Right ventricle myocardium inferior (tissue), 1 donor: Measurements from ENCODE around the gene SLC1A7. TPM values are rescaled to one million over a fixed set of nuclear protein-coding genes. Genes with fewer than 3 reads are reported as not detected.
A peak's percentile ranks its signal among the peaks of the same experiment; 100 is the strongest.
"Not testable (repeated sequence)": the region's sequence is repeated elsewhere in the genome, so short reads cannot be mapped to it uniquely, and the experiment has no call there.

Experiments used
- ATAC-seq: fragments of 200-7000 bp; cut with Tn5 transposase; one replicate; pipeline ENCODE4 v1.9.1; 2020; ENCODE audit warnings: mild to moderate bottlenecking, moderate library complexity
- DNase-seq: peaks from one replicate; pipeline ENCODE4 v3.0.0; 2021; ENCODE audit errors: missing footprints
- intact Hi-C: fragments of 100-400 bp; cut with DNase I; formaldehyde crosslinking; loops from one replicate; pipeline ENCODE4 v1.11.0; 2022
- long read RNA-seq: library from polyadenylated mRNA; unstranded; transcript quantifications from one replicate; pipeline ENCODE4 v2.0.0, GENCODE V29; 2021
- total RNA-seq: library from RNA; stranded (reverse); fragmentation: NEBNext Ultra II Directional; extraction: Animal tissue kit (Norgen Biotek cat#: 25700); gene quantifications from one replicate; pipeline ENCODE4 v1.2.1, GENCODE V29; 2021
- donor health status: DM: no; HTN: yes; CAD: no; lungs with severe emphysema.

Gene SLC1A7
- total RNA-seq: not detected
- long read RNA-seq: 0 reads

- intact Hi-C loops: no loop called here
- ATAC-seq (no peak), DNase-seq (no peak)
These were observed at the start of gene SLC1A7 for GRCh38 chr1:53142226-53142853. SLC1A7 (minus strand) TSS chr1:53142638; CDS start chr1:53142449, 189 bp downstream.

GRCh38 chr1:53190210-53190611 lies 47.8 kb upstream of the SLC1A7 start:
- ATAC-seq (no peak), DNase-seq (no peak)
- intact Hi-C loops: no loop called here

- DNase-seq: no peak
- no peak for ATAC-seq
- intact Hi-C loops: loop anchor here (10.0 kb wide), 1 partner anchor 174 kb away; no protein-coding TSS in a partner anchor
These were observed 46.6 kb upstream of the SLC1A7 start for GRCh38 chr1:53189061-53189460.

GRCh38 chr1:53188099-53188498 lies 45.7 kb upstream of the SLC1A7 start:
- no peak for DNase-seq
- intact Hi-C loops: loop anchor here (10.0 kb wide), 1 partner anchor 173 kb away; no protein-coding TSS in a partner anchor

GRCh38 chr1:53187401-53187800 lies 45.0 kb upstream of the SLC1A7 start:
- intact Hi-C loops: loop anchor here (10.0 kb wide), 1 partner anchor 173 kb away; no protein-coding TSS in a partner anchor
- ATAC-seq: no peak
- DNase-seq: no peak

More at GRCh38 chr1:53188099-53188498, 45.7 kb upstream of the SLC1A7 start:
- no peak for ATAC-seq

GRCh38 chr1:53186533-53186932 lies 44.1 kb upstream of the SLC1A7 start:
- ATAC-seq (no peak), DNase-seq (no peak)
- intact Hi-C loops: loop anchor here (10.0 kb wide), 1 partner anchor 172 kb away; no protein-coding TSS in a partner anchor

GRCh38 chr1:53185955-53186297 lies 43.5 kb upstream of the SLC1A7 start:
- intact Hi-C loops: loop anchor here (10.0 kb wide), 1 partner anchor 171 kb away; no protein-coding TSS in a partner anchor
- not testable (repeated sequence) for DNase-seq, ATAC-seq

GRCh38 chr1:53183095-53183990 lies 40.9 kb upstream of the SLC1A7 start:
- DNase-seq (no peak), ATAC-seq (peak; percentile 78)
- intact Hi-C loops: loop anchor here (10.0 kb wide), 1 partner anchor 169 kb away; no protein-coding TSS in a partner anchor

- ATAC-seq (no peak), DNase-seq (no peak)
- intact Hi-C loops: loop anchor here (10.0 kb wide), 1 partner anchor 168 kb away; no protein-coding TSS in a partner anchor
These were observed 40.3 kb upstream of the SLC1A7 start for GRCh38 chr1:53182716-53183094.

GRCh38 chr1:53182111-53182593 lies 39.7 kb upstream of the SLC1A7 start:
- DNase-seq (peak; percentile 86), ATAC-seq (peak; percentile 47)
- intact Hi-C loops: loop anchor here (10.0 kb wide), 1 partner anchor 167 kb away; no protein-coding TSS in a partner anchor

GRCh38 chr1:53180951-53181350 lies 38.5 kb upstream of the SLC1A7 start:
- intact Hi-C loops: loop anchor here (10.0 kb wide), 1 partner anchor 166 kb away; no protein-coding TSS in a partner anchor
- DNase-seq (no peak), ATAC-seq (no peak)

- ATAC-seq: no peak
- intact Hi-C loops: loop anchor here (10.0 kb wide), 1 partner anchor 165 kb away; no protein-coding TSS in a partner anchor
- no peak for DNase-seq
These were observed 37.8 kb upstream of the SLC1A7 start for GRCh38 chr1:53180226-53180625.

- DNase-seq: no peak
- ATAC-seq: peak; percentile 81
- intact Hi-C loops: loop anchor here (10.0 kb wide), 1 partner anchor 472 kb away; no protein-coding TSS in a partner anchor
These were observed 34.2 kb upstream of the SLC1A7 start for GRCh38 chr1:53176452-53177208.

GRCh38 chr1:53174971-53175913 lies 32.8 kb upstream of the SLC1A7 start:
- intact Hi-C loops: loop anchor here (10.0 kb wide), 1 partner anchor 470 kb away; no protein-coding TSS in a partner anchor
- ATAC-seq (no peak), DNase-seq (no peak)

GRCh38 chr1:53172426-53173128 lies 30.1 kb upstream of the SLC1A7 start:
- intact Hi-C loops: loop anchor here (10.0 kb wide), 1 partner anchor 468 kb away; no protein-coding TSS in a partner anchor
- no peak for DNase-seq
- peak; percentile 42 for ATAC-seq

- ATAC-seq (no peak), DNase-seq (no peak)
- intact Hi-C loops: no loop called here
These were observed 24.5 kb upstream of the SLC1A7 start for GRCh38 chr1:53166912-53167311.

- DNase-seq: no peak
- intact Hi-C loops: no loop called here
- ATAC-seq: no peak
These were observed 23.9 kb upstream of the SLC1A7 start for GRCh38 chr1:53166366-53166765.
